22Rv1 (cell line): ENCODE measurements around the gene EVA1B.

Experiments
- ZFX ChIP-seq: fragments of 450-650 bp; IDR thresholded peaks from 2 replicates; pipeline ENCODE4 v1.6.1; 2017; ENCODE audit warnings: antibody characterized with exemption, borderline replicate concordance
- TF ChIP-seq, protein P1 (sequence below): fragments of 450-650 bp; IDR thresholded peaks from 2 replicates; pipeline ENCODE4 v1.5.1; 2017; ENCODE audit warnings: mild to moderate bottlenecking

GRCh38 chr1:36350659-36351226 lies 27.3 kb upstream of the EVA1B start:
- TF ChIP-seq, protein P1, sequence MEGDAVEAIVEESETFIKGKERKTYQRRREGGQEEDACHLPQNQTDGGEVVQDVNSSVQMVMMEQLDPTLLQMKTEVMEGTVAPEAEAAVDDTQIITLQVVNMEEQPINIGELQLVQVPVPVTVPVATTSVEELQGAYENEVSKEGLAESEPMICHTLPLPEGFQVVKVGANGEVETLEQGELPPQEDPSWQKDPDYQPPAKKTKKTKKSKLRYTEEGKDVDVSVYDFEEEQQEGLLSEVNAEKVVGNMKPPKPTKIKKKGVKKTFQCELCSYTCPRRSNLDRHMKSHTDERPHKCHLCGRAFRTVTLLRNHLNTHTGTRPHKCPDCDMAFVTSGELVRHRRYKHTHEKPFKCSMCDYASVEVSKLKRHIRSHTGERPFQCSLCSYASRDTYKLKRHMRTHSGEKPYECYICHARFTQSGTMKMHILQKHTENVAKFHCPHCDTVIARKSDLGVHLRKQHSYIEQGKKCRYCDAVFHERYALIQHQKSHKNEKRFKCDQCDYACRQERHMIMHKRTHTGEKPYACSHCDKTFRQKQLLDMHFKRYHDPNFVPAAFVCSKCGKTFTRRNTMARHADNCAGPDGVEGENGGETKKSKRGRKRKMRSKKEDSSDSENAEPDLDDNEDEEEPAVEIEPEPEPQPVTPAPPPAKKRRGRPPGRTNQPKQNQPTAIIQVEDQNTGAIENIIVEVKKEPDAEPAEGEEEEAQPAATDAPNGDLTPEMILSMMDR = no peak
- no peak for TF ChIP-seq ZFX
